ENCODE measurements around the gene CNKSR2.

- no peak for TF ChIP-seq CTCF (IDR thresholded peaks at IDR 0.05)
- no peak for TF ChIP-seq ZFX (IDR thresholded peaks at IDR 0.05; ENCODE audit: borderline replicate concordance)
Observed at GRCh38 chrX:21620234-21620633, 246.0 kb downstream of the CNKSR2 start.
